SK-N-DZ (cell line): Measurements from ENCODE around the gene NPIPB12. TPM values are rescaled to one million over a fixed set of nuclear protein-coding genes. Genes with fewer than 3 reads are reported as not detected.
"Not testable (repeated sequence)": the region's sequence is repeated elsewhere in the genome, so short reads cannot be mapped to it uniquely, and the experiment has no call there.

ENCODE experiments used
- DNase-seq: peaks from one replicate; pipeline ENCODE4 v3.0.0-alpha.2; 2015; ENCODE audit warnings: low spot score
- polyA plus RNA-seq, 2 experiments: library from polyadenylated mRNA; depleted of rRNA; stranded (reverse); fragments of >200 nt; gene quantifications; 2 replicates each; pipeline ENCODE4 v1.2.3, GENCODE V29; 2014
- small RNA-seq, 2 experiments: library from RNA; depleted of rRNA; stranded (forward); fragments of <200 nt; gene quantifications; one replicate each; pipeline ENCODE3, GENCODE V24; 2014

The NPIPB12 gene
- polyA plus RNA-seq (2014; cell fraction: cytosol; rRNA removed): 5.3 and 7.2 TPM in 2 replicates
- polyA plus RNA-seq (2014; cell fraction: nucleus; rRNA removed): 14.4 and 70.8 TPM in 2 replicates

- DNase-seq: not testable (repeated sequence)
Measured at GRCh38 chr16:29506308-29506707, at the start of gene NPIPB12. Gene NPIPB12 (minus strand): TSS chr16:29506408.

- not testable (repeated sequence) for DNase-seq
Measured at GRCh38 chr16:29521520-29521919, 15.3 kb upstream of the NPIPB12 start.

DNA sequence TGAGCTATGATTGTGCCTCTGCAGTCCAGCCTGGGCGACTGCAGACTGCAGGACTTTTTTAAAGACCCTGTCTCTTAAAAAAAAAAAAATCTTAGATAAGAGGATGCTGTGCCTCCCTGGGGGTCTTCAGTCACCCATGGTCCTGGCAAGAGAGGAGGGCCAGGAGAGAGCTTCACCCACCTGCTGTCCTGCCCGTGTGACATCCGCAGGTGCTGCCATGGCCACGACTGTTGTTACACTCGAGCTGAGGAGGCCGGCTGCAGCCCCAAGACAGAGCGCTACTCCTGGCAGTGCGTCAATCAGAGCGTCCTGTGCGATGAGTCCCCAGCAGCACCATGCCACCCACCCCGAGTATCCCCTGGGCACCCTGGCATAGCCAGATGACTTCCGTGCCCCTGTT is 23.9 kb downstream of the NPIPB12 start:
- not testable (repeated sequence) for DNase-seq

DNA sequence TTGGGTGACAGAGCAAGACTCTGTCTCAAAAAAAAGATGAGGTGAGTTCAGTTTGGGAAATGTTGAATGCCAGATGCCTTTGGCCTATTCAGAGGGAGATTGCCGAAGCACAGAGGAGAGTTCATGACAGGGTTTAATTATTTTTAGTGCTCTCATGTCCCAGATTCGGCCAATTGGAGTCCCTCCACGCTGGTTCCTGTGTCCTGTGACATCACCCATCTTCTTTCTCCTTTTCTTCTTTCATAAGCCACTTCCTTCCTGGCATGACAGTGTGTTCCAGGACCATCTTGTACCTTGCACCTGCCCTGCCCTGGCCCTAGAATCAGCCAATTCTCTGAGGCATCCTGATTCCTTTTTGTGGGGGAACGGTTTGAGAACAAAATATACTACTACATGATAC is 34.1 kb downstream of the NPIPB12 start:
- not testable (repeated sequence) for DNase-seq

DNA sequence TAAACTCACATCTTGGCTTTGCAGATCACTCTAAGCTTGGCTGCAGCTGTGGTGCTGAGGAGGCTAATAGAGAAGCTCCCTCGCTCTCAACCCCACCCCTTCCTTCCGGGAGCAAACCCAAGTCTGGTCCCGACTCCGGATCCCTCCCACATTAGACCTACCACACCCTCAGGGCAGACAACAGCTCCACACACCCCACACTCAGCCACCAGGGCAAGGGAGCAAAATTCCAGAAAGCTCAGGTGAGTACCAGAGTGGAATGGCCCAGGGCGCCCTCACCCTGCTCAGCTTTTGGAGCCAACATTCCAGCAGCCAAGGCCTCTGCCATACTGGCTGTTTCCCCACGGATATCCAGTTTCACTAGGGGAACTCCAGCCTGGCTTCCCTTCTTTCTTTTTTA is 36.5 kb downstream of the NPIPB12 start:
- DNase-seq: not testable (repeated sequence)

DNA sequence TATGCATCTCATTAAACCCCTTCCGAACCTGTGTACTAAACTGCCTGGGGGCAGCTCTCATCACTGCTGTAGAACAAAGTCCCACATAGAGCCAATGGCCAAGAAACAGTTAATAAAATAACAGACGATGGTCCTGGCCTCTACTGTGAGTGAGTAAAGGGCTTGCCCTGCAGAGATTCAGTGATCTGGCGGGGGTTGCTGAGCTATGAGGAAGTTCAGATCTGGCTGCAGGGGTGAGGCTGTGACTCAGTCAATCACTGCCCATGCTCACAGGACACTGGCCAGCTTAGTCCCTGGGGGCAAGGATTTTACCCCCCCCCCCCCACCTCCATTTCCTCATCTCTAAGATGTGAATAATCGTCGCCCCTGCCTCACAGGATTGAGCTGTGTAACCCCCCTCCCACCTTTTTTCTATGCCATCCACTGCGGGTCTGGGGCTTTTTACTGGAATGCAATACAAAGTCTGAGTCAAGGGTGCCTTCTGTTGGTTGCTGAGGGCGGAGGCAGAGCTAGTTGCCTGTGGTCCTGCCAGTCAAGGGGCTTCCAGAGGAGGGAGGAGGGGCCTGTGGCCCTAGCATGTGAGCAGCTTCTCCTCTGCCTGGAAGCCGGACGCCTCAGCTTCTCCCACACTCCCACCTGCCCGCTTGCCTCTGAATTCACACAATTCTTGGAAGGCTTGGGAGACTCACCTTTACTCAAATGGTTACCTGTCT is 38.4 kb downstream of the NPIPB12 start:
- DNase-seq: not testable (repeated sequence)

DNA sequence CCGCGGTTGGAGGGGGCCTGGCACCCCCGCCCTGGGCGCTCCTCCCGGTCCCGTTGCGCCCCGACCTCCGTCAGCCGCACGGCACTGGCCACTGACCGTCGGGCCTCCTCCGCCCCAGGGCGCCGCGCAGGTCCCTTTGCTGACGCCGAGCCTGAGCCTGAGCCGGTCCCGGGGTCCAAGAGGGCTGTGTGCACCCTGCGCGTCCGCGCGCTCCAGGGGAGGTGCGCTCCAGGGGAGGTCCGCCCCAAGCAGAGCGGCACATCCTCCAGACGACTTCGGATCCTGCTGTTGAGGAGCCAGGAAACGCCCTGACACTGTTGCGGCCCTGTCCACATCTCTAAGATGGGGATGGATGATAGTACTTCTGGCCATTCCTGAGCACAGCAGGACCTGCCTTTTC is 39.3 kb downstream of the NPIPB12 start:
- not testable (repeated sequence) for DNase-seq

GRCh38 chr16:29465985-29466824 is 40.0 kb downstream of the NPIPB12 start:
- not testable (repeated sequence) for DNase-seq

GRCh38 chr16:29460647-29461030 is 45.6 kb downstream of the NPIPB12 start:
- DNase-seq: not testable (repeated sequence)

DNA sequence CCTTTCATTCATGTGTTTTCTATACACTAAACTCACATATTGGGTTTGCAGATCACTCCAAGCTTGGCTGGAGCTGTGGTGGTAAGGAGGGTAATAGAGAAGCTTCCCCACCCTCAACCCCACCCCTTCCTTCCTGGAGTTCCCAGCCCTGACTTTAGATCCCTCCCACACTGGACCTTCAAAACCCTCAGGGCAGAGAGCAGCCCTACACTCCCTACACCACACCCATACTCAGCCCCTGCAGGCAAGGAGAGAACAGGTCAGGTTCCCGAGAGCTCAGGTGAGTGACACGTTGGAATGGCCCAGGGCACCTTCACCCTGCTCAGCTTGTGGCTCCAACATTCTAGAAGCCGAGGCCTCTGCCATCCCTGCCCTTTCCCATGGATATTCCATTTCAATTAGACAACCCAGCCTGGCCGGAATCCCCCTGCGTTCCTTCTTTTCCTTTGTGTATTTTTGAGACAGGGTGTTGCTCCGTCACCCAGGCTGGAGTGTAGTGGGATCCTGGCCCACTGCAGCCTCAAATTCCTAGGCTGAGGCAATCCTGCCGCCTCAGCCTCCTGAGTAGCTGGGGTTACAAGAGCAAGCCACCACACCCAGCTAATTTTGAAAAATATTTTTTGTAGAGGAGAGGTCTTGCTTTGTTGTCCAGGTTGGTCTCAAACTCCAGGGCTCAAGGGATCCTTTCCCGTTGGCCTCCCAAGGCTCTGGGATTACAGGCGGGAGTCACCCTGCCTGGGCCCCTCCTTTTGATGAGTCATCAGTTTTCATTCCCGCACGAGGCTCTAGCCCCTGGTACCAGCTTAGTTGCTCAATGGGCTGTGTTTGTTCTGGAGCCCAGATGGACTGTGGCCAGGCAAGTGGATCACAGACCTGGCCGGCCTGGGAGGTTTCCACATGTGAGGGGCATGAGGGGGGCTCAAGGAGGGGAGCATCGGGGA is 46.2 kb downstream of the NPIPB12 start, which contains the start of gene SULT1A4:
TSS of gene SULT1A4 (plus strand) at position 208 of the 941 bp plus-strand sequence. CDS start 1,473 bp downstream, outside the sequence.
- DNase-seq: not testable (repeated sequence)

- not testable (repeated sequence) for DNase-seq
Measured at GRCh38 chr16:29457660-29458059, 48.5 kb downstream of the NPIPB12 start.

DNA sequence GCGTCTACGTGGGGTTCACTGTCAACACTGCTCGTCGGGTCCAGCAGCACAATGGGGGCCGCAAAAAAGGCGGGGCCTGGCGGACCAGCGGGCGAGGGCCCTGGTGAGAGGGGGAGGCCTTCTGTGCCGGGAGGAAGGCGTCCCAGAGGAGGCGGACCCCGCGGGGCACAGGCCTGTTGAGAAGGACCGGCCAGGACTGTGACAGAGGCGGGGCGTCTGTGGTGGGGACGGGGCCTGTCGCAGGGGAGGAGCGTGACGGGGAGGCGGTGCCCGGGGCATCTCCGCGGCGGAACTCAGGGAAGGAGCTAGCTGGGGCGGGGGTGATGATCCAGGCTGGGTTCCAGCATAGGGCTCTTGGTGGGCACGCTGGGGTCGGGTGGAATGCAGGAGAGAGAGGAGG is 51.4 kb downstream of the NPIPB12 start:
- not testable (repeated sequence) for DNase-seq

GRCh38 chr16:29454269-29454668 is 51.9 kb downstream of the NPIPB12 start, which contains the start of the genes BOLA2 and SLX1B:
Gene BOLA2 (minus strand): TSS chr16:29454351. CDS start chr16:29454253, 98 bp downstream.
Gene SLX1B (plus strand): TSS chr16:29454533.
- not testable (repeated sequence) for DNase-seq

GRCh38 chr16:29453754-29454153 is 52.5 kb downstream of the NPIPB12 start:
- DNase-seq: not testable (repeated sequence)

Small RNA genes lying within 50 kb of the gene (small RNA-seq; reads per million reads assigned to genes)
- 0 reads per million in 2 experiments for gene AC133555.2
